ENCODE data around the gene PRKAR1B.

- no peak for TF ChIP-seq CTCF (IDR thresholded peaks at IDR 0.05)
- no peak for TF ChIP-seq POLR2A (IDR thresholded peaks at IDR 0.05)
These were observed 2.8 kb downstream of the PRKAR1B start for GRCh38 chr7:724298-724697.
